A549 (cell line): ENCODE results near the gene KCNG1. TPM values are rescaled to one million over a fixed set of nuclear protein-coding genes. Genes with fewer than 3 reads are reported as not detected.

Experiments used
- ATAC-seq, 2 experiments: fragments of 200-7000 bp in 1 of 2; fragments of >200 bp in 1 of 2; cut with Nextera tagmentation in 1 of 2; cut with Tn5 transposase in 1 of 2; 3 replicates each; pipeline versions ENCODE4 v1.8.0 to v1.9.1; 2018 to 2020; ENCODE audit warnings: mild to moderate bottlenecking in 1 of 2, moderate library complexity in 1 of 2
- CTCF ChIA-PET: fragments of 300-600 bp; sonication (Branson Sonifier 250); formaldehyde crosslinking; extraction: SDS; loops from one replicate; lab custom pipeline; 2021; ENCODE audit warnings: antibody characterized with exemption, inconsistent platforms; lab: Yijun Ruan, JAX
- POLR2A ChIA-PET: fragments of 350-600 bp; formaldehyde crosslinking; extraction: SDS; loops from one replicate; lab custom pipeline; 2021; ENCODE audit warnings: antibody characterized with exemption, inconsistent platforms; lab: Yijun Ruan, JAX
- DNase-seq, 2 experiments: peaks; one replicate each; pipeline versions ENCODE4 v3.0.0 to v3.0.0-alpha.2; 2011 to 2016; ENCODE audit warnings: low read depth in 1 of 2, low spot score in 1 of 2
- FAIRE-seq: peaks from 2 replicates; lab custom pipeline; 2011; peaks lifted over from hg19 to GRCh38; lab: Jason Lieb, UNC
- H3K27ac ChIP-seq, 2 experiments: fragments of >200 bp; sonication (Bioruptor Twin); formaldehyde crosslinking; 3 replicates each; pipeline ENCODE4 v1.5.1; 2016 to 2017
- H3K4me1 ChIP-seq: fragments of >200 bp; sonication (Bioruptor Twin); formaldehyde crosslinking; 3 replicates; pipeline ENCODE4 v1.6.1; 2016
- H3K4me2 ChIP-seq: fragments of >200 bp; sonication (Bioruptor Twin); formaldehyde crosslinking; 3 replicates; pipeline ENCODE4 v1.6.1; 2016
- H3K4me3 ChIP-seq: fragments of >200 bp; sonication (Bioruptor Twin); formaldehyde crosslinking; 3 replicates; pipeline ENCODE4 v1.5.1; 2016
- H3K9me3 ChIP-seq: fragments of >200 bp; sonication (Bioruptor Twin); formaldehyde crosslinking; 3 replicates; pipeline ENCODE4 v1.6.1; 2016
- EHF ChIP-seq: fragments of 250-450 bp; sonication (Bioruptor Pico); IDR thresholded peaks from 2 replicates; pipeline ENCODE4 v1.5.0; 2020; ENCODE audit warnings: mild to moderate bottlenecking
- EHMT2 ChIP-seq: fragments of 200-600 bp; sonication (generic); IDR thresholded peaks from 2 replicates; pipeline ENCODE4 v1.6.1; 2016; ENCODE audit warnings: antibody characterized with exemption, low read depth, mild to moderate bottlenecking, moderate library complexity
- FOSB ChIP-seq: fragments of 250-450 bp; sonication (Bioruptor Pico); IDR thresholded peaks from 2 replicates; pipeline ENCODE4 v1.5.0; 2020; ENCODE audit warnings: mild to moderate bottlenecking, moderate library complexity
- FOXS1 ChIP-seq: fragments of 250-450 bp; sonication (Bioruptor Pico); IDR thresholded peaks from 2 replicates; pipeline ENCODE4 v1.5.0; 2020; ENCODE audit warnings: mild to moderate bottlenecking, moderate library complexity
- HDAC2 ChIP-seq: fragments of 200-600 bp; sonication (generic); IDR thresholded peaks from 2 replicates; pipeline ENCODE4 v1.6.1; 2016
- HOXA7 ChIP-seq: fragments of 250-450 bp; sonication (Bioruptor Pico); IDR thresholded peaks from 2 replicates; pipeline ENCODE4 v1.5.0; 2020; ENCODE audit warnings: mild to moderate bottlenecking, moderate library complexity
- HOXB13 ChIP-seq: fragments of 250-450 bp; sonication (Bioruptor Pico); IDR thresholded peaks from 2 replicates; pipeline ENCODE4 v1.5.0; 2020; ENCODE audit warnings: low read depth, mild to moderate bottlenecking, moderate library complexity
- HOXB5 ChIP-seq: fragments of 250-450 bp; sonication (Bioruptor Pico); IDR thresholded peaks from 2 replicates; pipeline ENCODE4 v1.5.0; 2020; ENCODE audit warnings: mild to moderate bottlenecking, moderate library complexity
- KDM5A ChIP-seq: fragments of 200-600 bp; sonication (generic); IDR thresholded peaks from 2 replicates; pipeline ENCODE4 v1.6.1; 2016; ENCODE audit warnings: antibody characterized with exemption, mild to moderate bottlenecking
- MAFK ChIP-seq: fragments of 450-650 bp; IDR thresholded peaks from 2 replicates; pipeline ENCODE4 v1.6.1; 2014; ENCODE audit not compliant: partially characterized antibody
- PHF8 ChIP-seq: fragments of 200-600 bp; sonication (generic); IDR thresholded peaks from 2 replicates; pipeline ENCODE4 v1.6.1; 2016; ENCODE audit warnings: low read depth, mild to moderate bottlenecking, antibody characterized with exemption, moderate library complexity, borderline replicate concordance
- POLR2A ChIP-seq: IDR thresholded peaks from 2 replicates; pipeline ENCODE4 v1.6.1; 2012; ENCODE audit warnings: mild to moderate bottlenecking, low read length
- RAD21 ChIP-seq, 2 experiments: fragments of >200 bp in 1 of 2; sonication (Bioruptor Twin) in 1 of 2; formaldehyde crosslinking in 1 of 2; IDR thresholded peaks in 1 of 2; conservative IDR thresholded peaks in 1 of 2; 2 replicates in 1 of 2; 3 replicates in 1 of 2; pipeline ENCODE4 v1.6.1; 2012 to 2018; ENCODE audit warnings: inconsistent platforms in 1 of 2
- RARB ChIP-seq: fragments of 250-450 bp; sonication (Bioruptor Pico); IDR thresholded peaks from 2 replicates; pipeline ENCODE4 v1.8.0; 2021; ENCODE audit warnings: mild to moderate bottlenecking, moderate library complexity
- RCOR1 ChIP-seq: fragments of 150-350 bp; IDR thresholded peaks from 2 replicates; pipeline ENCODE4 v1.6.1; 2014; ENCODE audit warnings: antibody characterized with exemption, low read length, low read depth
- SREBF2 ChIP-seq: fragments of 450-650 bp; IDR thresholded peaks from 2 replicates; pipeline ENCODE4 v1.6.1; 2014; ENCODE audit warnings: mild to moderate bottlenecking, moderate library complexity
- TP53 ChIP-seq: fragments of 250-450 bp; sonication (Bioruptor Pico); IDR thresholded peaks from 2 replicates; pipeline ENCODE4 v1.5.0; 2021; ENCODE audit warnings: mild to moderate bottlenecking, moderate library complexity
- ZC3H11A ChIP-seq: fragments of 450-650 bp; IDR thresholded peaks from 2 replicates; pipeline ENCODE4 v1.6.1; 2014; ENCODE audit warnings: antibody characterized with exemption, mild to moderate bottlenecking
- ZFP36 ChIP-seq: fragments of 450-650 bp; IDR thresholded peaks from 2 replicates; pipeline ENCODE4 v1.6.1; 2014; ENCODE audit warnings: borderline replicate concordance; ENCODE audit not compliant: partially characterized antibody
- ZSCAN20 ChIP-seq: fragments of 250-450 bp; sonication (Bioruptor Pico); IDR thresholded peaks from 2 replicates; pipeline ENCODE4 v1.8.0; 2022; ENCODE audit warnings: mild to moderate bottlenecking, moderate library complexity
- WGBS: methylation state at CpG from one replicate; pipeline ENCODE4 v1.1.6; 2017; ENCODE audit errors: missing lambda C conversion rate; 5-methylcytosine and 5-hydroxymethylcytosine counted together
- polyA plus RNA-seq, 4 experiments: library from polyadenylated mRNA; depleted of rRNA in 3 of 4; stranded (reverse); fragments of >200 nt; fragmentation: RNase III in 1 of 4; extraction: RNeasy Plus Mini Kit Qiagen cat#74134 plus additional on column Dnase treatment in 1 of 4; gene quantifications; 2 replicates in 3 of 4; 3 replicates in 1 of 4; pipeline ENCODE4 v1.2.3, GENCODE V29; 2011 to 2017
- TF ChIP-seq, protein P1 (sequence below): fragments of 250-450 bp; sonication (Bioruptor Pico); IDR thresholded peaks from 2 replicates; pipeline ENCODE4 v1.5.0; 2021; ENCODE audit warnings: mild to moderate bottlenecking, moderate library complexity, borderline replicate concordance
- TF ChIP-seq, protein P2 (sequence below): IDR thresholded peaks from 2 replicates; pipeline ENCODE4 v1.6.1; 2012
- TF ChIP-seq, protein P3 (sequence below): fragments of >200 bp; sonication (Bioruptor Twin); formaldehyde crosslinking; IDR thresholded peaks from 3 replicates; pipeline ENCODE4 v1.5.1; 2016
- TF ChIP-seq, protein P4 (sequence below): fragments of >200 bp; sonication (Bioruptor Twin); formaldehyde crosslinking; IDR thresholded peaks from 3 replicates; pipeline ENCODE4 v1.6.1; 2016
- TF ChIP-seq, protein P5 (sequence below): fragments of >200 bp; sonication (Bioruptor Twin); formaldehyde crosslinking; IDR thresholded peaks from 2 replicates; pipeline ENCODE4 v1.6.1; 2016
- TF ChIP-seq, protein P6 (sequence below): fragments of 450-650 bp; IDR thresholded peaks from 2 replicates; pipeline ENCODE4 v1.6.1; 2014; ENCODE audit warnings: antibody characterized with exemption

The KCNG1 gene
- polyA plus RNA-seq, 2 of the 4 experiments (the other 2 are of a cell fraction): 8.5 to 12.3 TPM

DNA sequence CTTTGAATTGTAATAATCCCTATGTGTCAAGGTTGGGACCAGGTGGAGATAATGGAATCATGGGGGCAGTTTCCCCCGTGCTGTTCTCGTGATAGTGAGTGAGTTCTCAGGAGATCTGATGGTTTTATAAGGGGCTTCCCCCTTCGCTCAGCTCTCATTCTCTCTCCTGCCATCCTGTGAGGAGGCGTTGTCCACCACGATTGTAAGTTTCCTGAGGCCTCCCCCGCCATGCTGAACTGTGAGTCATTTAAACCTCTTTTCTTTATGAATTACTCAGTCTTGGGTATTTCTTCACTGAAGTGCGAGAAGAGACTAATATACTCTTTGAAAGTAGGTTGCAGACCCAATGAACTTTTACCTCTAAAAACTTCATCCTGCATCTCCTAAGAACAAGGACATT, 39.2 kb upstream of the KCNG1 start:
- H3K9me3 ChIP-seq: peaks cover 3% of the 10 kb centered on the region; the same call in 1 of the 3 replicates
- H3K27ac ChIP-seq: no peak overlapping the region
- ATAC-seq (no peak), DNase-seq (no peak), FAIRE-seq (no peak)
- WGBS: 26% methylated on average over 7 of the region's 7 CpGs
- ChIA-PET CTCF (no interaction called here), POLR2A (no interaction called here)
- H3K4me1 ChIP-seq: no peaks in the 10 kb centered on the region
- H3K4me2 ChIP-seq: no peak overlapping the region
- TF ChIP-seq, protein P1, sequence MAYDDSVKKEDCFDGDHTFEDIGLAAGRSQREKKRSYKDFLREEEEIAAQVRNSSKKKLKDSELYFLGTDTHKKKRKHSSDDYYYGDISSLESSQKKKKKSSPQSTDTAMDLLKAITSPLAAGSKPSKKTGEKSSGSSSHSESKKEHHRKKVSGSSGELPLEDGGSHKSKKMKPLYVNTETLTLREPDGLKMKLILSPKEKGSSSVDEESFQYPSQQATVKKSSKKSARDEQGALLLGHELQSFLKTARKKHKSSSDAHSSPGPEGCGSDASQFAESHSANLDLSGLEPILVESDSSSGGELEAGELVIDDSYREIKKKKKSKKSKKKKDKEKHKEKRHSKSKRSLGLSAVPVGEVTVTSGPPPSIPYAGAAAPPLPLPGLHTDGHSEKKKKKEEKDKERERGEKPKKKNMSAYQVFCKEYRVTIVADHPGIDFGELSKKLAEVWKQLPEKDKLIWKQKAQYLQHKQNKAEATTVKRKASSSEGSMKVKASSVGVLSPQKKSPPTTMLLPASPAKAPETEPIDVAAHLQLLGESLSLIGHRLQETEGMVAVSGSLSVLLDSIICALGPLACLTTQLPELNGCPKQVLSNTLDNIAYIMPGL (CRISPR knock-in tag): no peak
- no peak for TF ChIP-seq HOXA7
- TF ChIP-seq FOXS1 (CRISPR knock-in tag): no peak
- TF ChIP-seq ZSCAN20 (CRISPR knock-in tag): no peak
- TF ChIP-seq, protein P2, sequence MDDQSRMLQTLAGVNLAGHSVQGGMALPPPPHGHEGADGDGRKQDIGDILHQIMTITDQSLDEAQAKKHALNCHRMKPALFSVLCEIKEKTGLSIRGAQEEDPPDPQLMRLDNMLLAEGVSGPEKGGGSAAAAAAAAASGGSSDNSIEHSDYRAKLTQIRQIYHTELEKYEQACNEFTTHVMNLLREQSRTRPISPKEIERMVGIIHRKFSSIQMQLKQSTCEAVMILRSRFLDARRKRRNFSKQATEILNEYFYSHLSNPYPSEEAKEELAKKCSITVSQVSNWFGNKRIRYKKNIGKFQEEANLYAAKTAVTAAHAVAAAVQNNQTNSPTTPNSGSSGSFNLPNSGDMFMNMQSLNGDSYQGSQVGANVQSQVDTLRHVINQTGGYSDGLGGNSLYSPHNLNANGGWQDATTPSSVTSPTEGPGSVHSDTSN: no peak
- TF ChIP-seq PHF8: no peak
- TF ChIP-seq EHF (CRISPR knock-in tag): no peak
- no peak for TF ChIP-seq HOXB13 (CRISPR knock-in tag)
- TF ChIP-seq KDM5A: no peak
- TF ChIP-seq RARB: no peak
- no peak for TF ChIP-seq HDAC2
- TF ChIP-seq RCOR1: no peak
- TF ChIP-seq MAFK: no peak
- no peak for TF ChIP-seq ZFP36
- H3K4me3 ChIP-seq: no peak overlapping the region

DNA sequence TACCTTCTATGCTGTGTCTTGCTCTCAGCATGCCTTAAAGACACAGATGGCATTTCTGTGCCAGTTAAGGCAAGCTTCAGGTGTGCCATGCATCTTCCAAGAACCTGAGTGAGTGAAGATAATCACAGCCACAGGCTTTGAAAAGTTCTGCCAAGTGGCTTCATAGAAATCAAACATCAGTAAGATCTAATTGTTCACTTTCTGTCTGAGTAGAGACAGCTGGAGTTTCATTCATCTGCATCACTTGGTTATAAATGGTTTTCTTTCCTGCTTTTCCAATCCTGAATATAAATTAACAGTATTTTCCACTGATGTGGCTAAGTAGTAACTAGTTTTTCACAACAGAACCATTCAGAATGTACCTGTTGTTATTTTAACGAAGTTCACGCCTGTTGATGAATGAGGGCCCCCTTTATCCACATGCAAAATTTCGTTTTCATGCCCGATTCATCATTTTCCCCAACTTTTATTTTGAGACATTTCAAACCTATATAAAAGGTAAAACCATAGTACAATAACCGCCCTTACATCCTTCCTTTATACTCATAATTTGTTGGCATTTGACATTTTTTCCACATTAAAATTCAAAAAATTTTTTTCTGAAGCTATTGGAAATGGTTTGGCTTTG, 38.6 kb upstream of the KCNG1 start:
- CTCF ChIA-PET: no interaction called here
- no peak overlapping the region for H3K27ac ChIP-seq
- H3K4me2 ChIP-seq: no peak overlapping the region
- TF ChIP-seq FOSB (CRISPR knock-in tag) (no peak), SREBF2 (no peak), ZC3H11A (no peak), MAFK (no peak)
- ATAC-seq (no peak), FAIRE-seq (no peak), DNase-seq (no peak)
- H3K4me3 ChIP-seq: no peak overlapping the region
- H3K9me3 ChIP-seq: peaks cover 3% of the 10 kb centered on the region; the same call in 1 of the 3 replicates
- WGBS: 11% methylated on average over 5 of the region's 5 CpGs
- H3K4me1 ChIP-seq: no peaks in the 10 kb centered on the region
- POLR2A ChIA-PET: no interaction called here

DNA sequence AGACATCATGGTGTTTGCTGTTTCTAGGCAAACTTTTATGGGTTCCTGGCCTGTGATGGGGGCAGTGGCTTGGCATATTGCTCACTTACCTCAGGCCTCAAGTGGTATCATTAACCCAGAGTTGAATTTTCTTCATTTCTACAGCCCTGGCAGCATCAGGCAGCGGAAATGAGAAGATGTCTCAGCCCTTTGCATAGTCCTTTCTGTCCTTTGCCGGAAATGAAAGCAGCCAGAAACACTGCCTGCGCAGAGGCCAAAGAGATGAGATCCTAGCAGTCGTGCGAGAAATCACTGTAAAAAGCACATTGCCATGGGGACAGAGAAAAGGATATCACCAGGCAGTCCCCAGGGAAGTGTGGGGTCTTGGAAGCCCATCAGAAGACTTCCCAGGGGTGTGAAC, 37.4 kb upstream of the KCNG1 start:
- POLR2A ChIA-PET: no interaction called here
- WGBS: 78% methylated on average over 5 of the region's 5 CpGs
- no peak overlapping the region for H3K4me2 ChIP-seq
- ATAC-seq: no peak
- DNase-seq: no peak
- no peak overlapping the region for H3K27ac ChIP-seq
- no peak for TF ChIP-seq EHMT2
- no peak for TF ChIP-seq TP53 (CRISPR knock-in tag)
- no peak for TF ChIP-seq HDAC2
- no peak for TF ChIP-seq FOSB (CRISPR knock-in tag)
- no peak for TF ChIP-seq RARB
- TF ChIP-seq PHF8: no peak
- TF ChIP-seq, protein P2: no peak
- TF ChIP-seq, protein P3, sequence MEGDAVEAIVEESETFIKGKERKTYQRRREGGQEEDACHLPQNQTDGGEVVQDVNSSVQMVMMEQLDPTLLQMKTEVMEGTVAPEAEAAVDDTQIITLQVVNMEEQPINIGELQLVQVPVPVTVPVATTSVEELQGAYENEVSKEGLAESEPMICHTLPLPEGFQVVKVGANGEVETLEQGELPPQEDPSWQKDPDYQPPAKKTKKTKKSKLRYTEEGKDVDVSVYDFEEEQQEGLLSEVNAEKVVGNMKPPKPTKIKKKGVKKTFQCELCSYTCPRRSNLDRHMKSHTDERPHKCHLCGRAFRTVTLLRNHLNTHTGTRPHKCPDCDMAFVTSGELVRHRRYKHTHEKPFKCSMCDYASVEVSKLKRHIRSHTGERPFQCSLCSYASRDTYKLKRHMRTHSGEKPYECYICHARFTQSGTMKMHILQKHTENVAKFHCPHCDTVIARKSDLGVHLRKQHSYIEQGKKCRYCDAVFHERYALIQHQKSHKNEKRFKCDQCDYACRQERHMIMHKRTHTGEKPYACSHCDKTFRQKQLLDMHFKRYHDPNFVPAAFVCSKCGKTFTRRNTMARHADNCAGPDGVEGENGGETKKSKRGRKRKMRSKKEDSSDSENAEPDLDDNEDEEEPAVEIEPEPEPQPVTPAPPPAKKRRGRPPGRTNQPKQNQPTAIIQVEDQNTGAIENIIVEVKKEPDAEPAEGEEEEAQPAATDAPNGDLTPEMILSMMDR: no peak
- TF ChIP-seq, protein P4, sequence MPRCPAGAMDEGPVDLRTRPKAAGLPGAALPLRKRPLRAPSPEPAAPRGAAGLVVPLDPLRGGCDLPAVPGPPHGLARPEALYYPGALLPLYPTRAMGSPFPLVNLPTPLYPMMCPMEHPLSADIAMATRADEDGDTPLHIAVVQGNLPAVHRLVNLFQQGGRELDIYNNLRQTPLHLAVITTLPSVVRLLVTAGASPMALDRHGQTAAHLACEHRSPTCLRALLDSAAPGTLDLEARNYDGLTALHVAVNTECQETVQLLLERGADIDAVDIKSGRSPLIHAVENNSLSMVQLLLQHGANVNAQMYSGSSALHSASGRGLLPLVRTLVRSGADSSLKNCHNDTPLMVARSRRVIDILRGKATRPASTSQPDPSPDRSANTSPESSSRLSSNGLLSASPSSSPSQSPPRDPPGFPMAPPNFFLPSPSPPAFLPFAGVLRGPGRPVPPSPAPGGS: no peak
- TF ChIP-seq, protein P5, sequence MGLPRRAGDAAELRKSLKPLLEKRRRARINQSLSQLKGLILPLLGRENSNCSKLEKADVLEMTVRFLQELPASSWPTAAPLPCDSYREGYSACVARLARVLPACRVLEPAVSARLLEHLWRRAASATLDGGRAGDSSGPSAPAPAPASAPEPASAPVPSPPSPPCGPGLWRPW: no peak
- no peak for TF ChIP-seq POLR2A
- no peak for TF ChIP-seq HOXB5 (CRISPR knock-in tag)
- no peak for TF ChIP-seq RAD21 (conservative IDR thresholded peaks at IDR 0.05 in 1 of 2, IDR thresholded peaks at IDR 0.05 in 1 of 2)
- TF ChIP-seq, protein P6, sequence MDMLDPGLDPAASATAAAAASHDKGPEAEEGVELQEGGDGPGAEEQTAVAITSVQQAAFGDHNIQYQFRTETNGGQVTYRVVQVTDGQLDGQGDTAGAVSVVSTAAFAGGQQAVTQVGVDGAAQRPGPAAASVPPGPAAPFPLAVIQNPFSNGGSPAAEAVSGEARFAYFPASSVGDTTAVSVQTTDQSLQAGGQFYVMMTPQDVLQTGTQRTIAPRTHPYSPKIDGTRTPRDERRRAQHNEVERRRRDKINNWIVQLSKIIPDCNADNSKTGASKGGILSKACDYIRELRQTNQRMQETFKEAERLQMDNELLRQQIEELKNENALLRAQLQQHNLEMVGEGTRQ: no peak
- TF ChIP-seq, all 56 proteins: peak for 0
- no peaks in the 10 kb centered on the region for H3K9me3 ChIP-seq
- no peak for FAIRE-seq
- no peak overlapping the region for H3K4me3 ChIP-seq
- CTCF ChIA-PET: no interaction called here
- H3K4me1 ChIP-seq: no peaks in the 10 kb centered on the region
